OCI-LY7 (cell line): Measurements from ENCODE around the gene LHX4.
"Not testable (repeated sequence)": the region's sequence is repeated elsewhere in the genome, so short reads cannot be mapped to it uniquely, and the experiment has no call there.

Experiments
- EZH2phosphoT487 ChIP-seq: fragments of 200-600 bp; sonication (generic); IDR thresholded peaks from 2 replicates; pipeline ENCODE4 v1.6.1; 2018; ENCODE audit warnings: low read depth, borderline replicate concordance, mild to moderate bottlenecking, mixed run types, antibody characterized with exemption, low read length, moderate library complexity, mixed read lengths
- TF ChIP-seq, protein P1 (sequence below): fragments of 200-600 bp; sonication (generic); conservative IDR thresholded peaks from 2 replicates; pipeline ENCODE4 v1.5.1; 2014; ENCODE audit warnings: mild to moderate bottlenecking, antibody characterized with exemption, low read length, moderate library complexity, mixed read lengths

DNA sequence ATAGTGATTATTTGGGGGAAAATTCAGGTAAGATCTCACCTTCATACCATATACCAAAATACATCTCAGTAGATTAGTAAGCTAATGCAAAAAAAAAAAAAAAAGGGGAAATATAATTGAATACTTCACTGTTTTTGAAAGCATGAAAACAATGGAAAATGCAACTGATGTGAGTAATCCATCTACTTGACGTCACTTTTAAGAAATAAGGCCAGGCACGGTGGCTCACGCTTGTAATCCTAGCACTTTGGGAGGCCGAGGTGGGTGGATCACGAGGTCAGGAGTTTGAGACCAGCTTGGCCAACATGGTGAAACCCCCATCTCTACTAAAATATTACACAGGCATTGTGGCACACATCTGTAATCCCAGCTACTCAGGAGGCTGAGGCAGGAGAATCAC lies 27.5 kb upstream of the LHX4 start:
- not testable (repeated sequence) for TF ChIP-seq EZH2phosphoT487
- TF ChIP-seq, protein P1, sequence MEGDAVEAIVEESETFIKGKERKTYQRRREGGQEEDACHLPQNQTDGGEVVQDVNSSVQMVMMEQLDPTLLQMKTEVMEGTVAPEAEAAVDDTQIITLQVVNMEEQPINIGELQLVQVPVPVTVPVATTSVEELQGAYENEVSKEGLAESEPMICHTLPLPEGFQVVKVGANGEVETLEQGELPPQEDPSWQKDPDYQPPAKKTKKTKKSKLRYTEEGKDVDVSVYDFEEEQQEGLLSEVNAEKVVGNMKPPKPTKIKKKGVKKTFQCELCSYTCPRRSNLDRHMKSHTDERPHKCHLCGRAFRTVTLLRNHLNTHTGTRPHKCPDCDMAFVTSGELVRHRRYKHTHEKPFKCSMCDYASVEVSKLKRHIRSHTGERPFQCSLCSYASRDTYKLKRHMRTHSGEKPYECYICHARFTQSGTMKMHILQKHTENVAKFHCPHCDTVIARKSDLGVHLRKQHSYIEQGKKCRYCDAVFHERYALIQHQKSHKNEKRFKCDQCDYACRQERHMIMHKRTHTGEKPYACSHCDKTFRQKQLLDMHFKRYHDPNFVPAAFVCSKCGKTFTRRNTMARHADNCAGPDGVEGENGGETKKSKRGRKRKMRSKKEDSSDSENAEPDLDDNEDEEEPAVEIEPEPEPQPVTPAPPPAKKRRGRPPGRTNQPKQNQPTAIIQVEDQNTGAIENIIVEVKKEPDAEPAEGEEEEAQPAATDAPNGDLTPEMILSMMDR = not testable (repeated sequence)
